ENCODE measurements around the gene CLPTM1L.

GRCh38 chr5:1302258-1302657 lies 42.6 kb downstream of the CLPTM1L start:
- TF ChIP-seq CTCF (IDR thresholded peaks at IDR 0.05) = no peak
- TF ChIP-seq POLR2A (IDR thresholded peaks at IDR 0.05) = no peak
- TF ChIP-seq EP300 (IDR thresholded peaks at IDR 0.05) = no peak

Measured in tibial nerve (tissue), 4 donors.